ENCODE measurements around the gene EXOC4.

EXOC4 gene

DNA sequence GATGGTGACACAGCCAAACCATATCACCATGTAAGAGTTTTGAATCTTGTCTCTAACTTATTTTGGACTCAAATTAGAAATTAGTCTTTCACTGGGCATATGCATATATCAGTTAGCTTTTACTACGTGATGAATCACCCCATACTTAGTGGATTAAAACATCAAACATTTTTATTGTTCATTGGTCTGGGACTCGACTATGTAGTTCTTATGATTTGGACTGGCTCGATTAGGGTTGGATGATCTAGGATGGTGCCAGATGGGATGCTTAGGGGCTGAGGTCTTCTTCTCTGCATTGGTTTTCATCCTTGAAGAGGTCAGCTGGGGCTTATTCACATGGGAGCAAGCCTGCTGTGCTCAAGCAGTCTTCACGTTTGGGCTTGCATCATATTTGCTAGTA is 264.9 kb downstream of the EXOC4 start:
- DNase-seq (ENCODE audit: low read depth), result no peak
- no peak overlapping the region for H3K4me3 ChIP-seq (ENCODE audit: low read depth, low read length)
- TF ChIP-seq CTCF (IDR thresholded peaks at IDR 0.05; ENCODE audit: low read depth, low read length, missing control alignments), result no peak

GRCh38 chr7:133518718-133519117 is 265.8 kb downstream of the EXOC4 start:
- TF ChIP-seq CTCF (IDR thresholded peaks at IDR 0.05; ENCODE audit: low read depth, low read length, missing control alignments), result no peak
- no peak for DNase-seq (ENCODE audit: low read depth)

GRCh38 chr7:133520248-133520647 is 267.4 kb downstream of the EXOC4 start:
- no peak for TF ChIP-seq CTCF (IDR thresholded peaks at IDR 0.05; ENCODE audit: low read depth, low read length, missing control alignments)
- no peak overlapping the region for H3K4me3 ChIP-seq (ENCODE audit: low read depth, low read length)
- DNase-seq (ENCODE audit: low read depth), result no peak

More at GRCh38 chr7:133518718-133519117, 265.8 kb downstream of the EXOC4 start:
- H3K4me3 ChIP-seq (ENCODE audit: low read depth, low read length), result no peak overlapping the region

GRCh38 chr7:133522501-133522900 is 269.6 kb downstream of the EXOC4 start:
- TF ChIP-seq CTCF (IDR thresholded peaks at IDR 0.05; ENCODE audit: low read depth, low read length, missing control alignments), result no peak

GRCh38 chr7:133528796-133529195 is 275.9 kb downstream of the EXOC4 start:
- no peak for DNase-seq (ENCODE audit: low read depth)
- TF ChIP-seq CTCF (IDR thresholded peaks at IDR 0.05; ENCODE audit: low read depth, low read length, missing control alignments), result no peak
- no peak overlapping the region for H3K4me3 ChIP-seq (ENCODE audit: low read depth, low read length)

More at GRCh38 chr7:133522501-133522900, 269.6 kb downstream of the EXOC4 start:
- DNase-seq (ENCODE audit: low read depth), result no peak
- no peak overlapping the region for H3K4me3 ChIP-seq (ENCODE audit: low read depth, low read length)

DNA sequence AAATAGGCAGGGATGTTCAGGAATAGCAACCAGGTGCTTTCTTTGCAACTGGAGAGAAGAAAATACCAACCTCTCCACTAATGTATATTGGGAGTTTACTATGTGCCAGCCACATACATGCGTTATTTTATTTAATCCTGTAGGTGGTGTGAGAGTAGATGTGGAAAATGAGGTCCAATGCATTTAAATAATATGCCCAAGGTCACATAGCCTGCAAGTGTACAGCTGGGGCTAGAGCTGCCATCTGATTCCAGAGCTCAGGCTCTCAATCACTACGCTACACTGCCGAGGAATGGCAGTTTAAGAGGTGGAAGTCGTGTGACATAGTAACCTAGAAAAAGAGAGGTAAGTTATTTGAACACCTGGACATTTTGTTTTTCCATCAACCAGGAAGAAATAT is 277.0 kb downstream of the EXOC4 start:
- H3K4me3 ChIP-seq (ENCODE audit: low read depth, low read length), result no peak overlapping the region
- no peak for TF ChIP-seq CTCF (IDR thresholded peaks at IDR 0.05; ENCODE audit: low read depth, low read length, missing control alignments)
- DNase-seq (ENCODE audit: low read depth), result no peak

- no peak for DNase-seq (ENCODE audit: low read depth)
- H3K4me3 ChIP-seq (ENCODE audit: low read depth, low read length), result no peak overlapping the region
- TF ChIP-seq CTCF (IDR thresholded peaks at IDR 0.05; ENCODE audit: low read depth, low read length, missing control alignments), result no peak
These were observed 277.8 kb downstream of the EXOC4 start for GRCh38 chr7:133530682-133531081.

Data from GM12864 (cell line).